H9 (cell line): ENCODE measurements around the gene SPEG. TPM values are rescaled to one million over a fixed set of nuclear protein-coding genes. Genes with fewer than 3 reads are reported as not detected.

ENCODE experiments used
- DNase-seq: peaks from one replicate; pipeline ENCODE4 v3.0.0-alpha.2; 2017
- H2AFZ ChIP-seq: one replicate; pipeline ENCODE4 v1.6.1; 2013; ENCODE audit warnings: mild to moderate bottlenecking, low read length, control low read depth, moderate library complexity
- H2AK5ac ChIP-seq: 2 replicates; pipeline ENCODE4 v1.6.1; 2013; ENCODE audit warnings: low read length, control low read depth, mixed read lengths; ENCODE audit not compliant: insufficient read length
- H2BK120ac ChIP-seq: one replicate; pipeline ENCODE4 v1.6.1; 2013; ENCODE audit warnings: low read depth, mild to moderate bottlenecking, low read length, control low read depth, inconsistent platforms; ENCODE audit not compliant: poor library complexity, severe bottlenecking
- H2BK12ac ChIP-seq: 2 replicates; pipeline ENCODE4 v1.6.1; 2013; ENCODE audit warnings: low read length, control low read depth, mixed read lengths, low read depth; ENCODE audit not compliant: insufficient read length
- H2BK15ac ChIP-seq: 2 replicates; pipeline ENCODE4 v1.6.1; 2013; ENCODE audit warnings: low read depth, low read length, control low read depth
- H2BK20ac ChIP-seq: one replicate; pipeline ENCODE4 v1.6.1; 2013; ENCODE audit warnings: low read depth, mild to moderate bottlenecking, low read length, control low read depth, inconsistent platforms; ENCODE audit not compliant: poor library complexity, severe bottlenecking
- H2BK5ac ChIP-seq: 2 replicates; pipeline ENCODE4 v1.6.1; 2013; ENCODE audit warnings: low read length, control low read depth, mixed read lengths; ENCODE audit not compliant: insufficient read length
- H3K14ac ChIP-seq: 2 replicates; pipeline ENCODE4 v1.6.1; 2013; ENCODE audit warnings: low read length, control low read depth; ENCODE audit not compliant: insufficient read depth
- H3K18ac ChIP-seq: 2 replicates; pipeline ENCODE4 v1.6.1; 2013; ENCODE audit warnings: low read depth, mild to moderate bottlenecking, mixed read lengths, low read length, control low read depth; ENCODE audit not compliant: insufficient read length
- H3K23ac ChIP-seq: 2 replicates; pipeline ENCODE4 v1.6.1; 2013; ENCODE audit warnings: low read length, control low read depth, mixed read lengths, low read depth; ENCODE audit not compliant: insufficient read length
- H3K23me2 ChIP-seq: 2 replicates; pipeline ENCODE4 v1.6.1; 2013; ENCODE audit warnings: low read depth, mild to moderate bottlenecking, mixed read lengths, low read length, control low read depth; ENCODE audit not compliant: insufficient read length, poor library complexity, severe bottlenecking
- H3K27ac ChIP-seq: 2 replicates; pipeline ENCODE4 v1.5.1; 2013; ENCODE audit warnings: low read length, control low read depth, mixed read lengths, low read depth; ENCODE audit not compliant: insufficient read length
- H3K27me3 ChIP-seq: 2 replicates; pipeline ENCODE4 v1.6.1; 2013; ENCODE audit warnings: low read length, control low read depth, inconsistent platforms; ENCODE audit not compliant: insufficient read depth
- H3K4ac ChIP-seq: 2 replicates; pipeline ENCODE4 v1.6.1; 2013; ENCODE audit warnings: low read depth, mild to moderate bottlenecking, control low read depth, inconsistent platforms, low read length, moderate library complexity
- H3K4me1 ChIP-seq: 2 replicates; pipeline ENCODE4 v1.6.1; 2013; ENCODE audit warnings: low read length, control low read depth, inconsistent platforms; ENCODE audit not compliant: insufficient read depth
- H3K4me2 ChIP-seq: 2 replicates; pipeline ENCODE4 v1.6.1; 2013; ENCODE audit warnings: low read length, control low read depth, mixed read lengths; ENCODE audit not compliant: insufficient read length, insufficient read depth
- H3K56ac ChIP-seq: 2 replicates; pipeline ENCODE4 v1.6.1; 2013; ENCODE audit warnings: low read depth, mild to moderate bottlenecking, mixed read lengths, low read length, control low read depth; ENCODE audit not compliant: insufficient read length
- H3K79me1 ChIP-seq: 2 replicates; pipeline ENCODE4 v1.6.1; 2013; ENCODE audit warnings: low read depth, mild to moderate bottlenecking, moderate library complexity, low read length, control low read depth, inconsistent platforms; ENCODE audit not compliant: insufficient read depth, poor library complexity, severe bottlenecking
- H3K79me2 ChIP-seq: 2 replicates; pipeline ENCODE4 v1.6.1; 2013; ENCODE audit warnings: low read length, control low read depth, inconsistent platforms; ENCODE audit not compliant: insufficient read depth
- H3K9ac ChIP-seq: 2 replicates; pipeline ENCODE4 v1.6.1; 2013; ENCODE audit warnings: low read length, control low read depth, mixed read lengths; ENCODE audit not compliant: insufficient read length; ENCODE audit errors: extremely low read depth
- H3K9me3 ChIP-seq: one replicate; pipeline ENCODE4 v1.6.1; 2013; ENCODE audit warnings: low read depth, low read length, inconsistent platforms; ENCODE audit not compliant: control insufficient read depth
- H3T11ph ChIP-seq: one replicate; pipeline ENCODE4 v1.6.1; 2013; ENCODE audit warnings: mild to moderate bottlenecking, low read length, control low read depth, inconsistent platforms
- H4K20me1 ChIP-seq: one replicate; pipeline ENCODE4 v1.6.1; 2013; ENCODE audit not compliant: control insufficient read depth, insufficient read length, insufficient read depth
- H4K5ac ChIP-seq: 2 replicates; pipeline ENCODE4 v1.6.1; 2013; ENCODE audit warnings: low read depth, mild to moderate bottlenecking, mixed read lengths, low read length, control low read depth; ENCODE audit not compliant: insufficient read length
- H4K8ac ChIP-seq: replicated peaks from 2 replicates; pipeline ENCODE4 v1.6.1; 2013; ENCODE audit warnings: low read length, control low read depth, mixed read lengths, low read depth; ENCODE audit not compliant: insufficient read length
- H4K91ac ChIP-seq: 2 replicates; pipeline ENCODE4 v1.6.1; 2013; ENCODE audit warnings: low read depth, mild to moderate bottlenecking, moderate library complexity, mixed read lengths, low read length, control low read depth; ENCODE audit not compliant: insufficient read length
- H3K27ac Mint-ChIP-seq, 3 experiments: 2 replicates in 2 of 3; 3 replicates in 1 of 3; pipeline ENCODE4 v1.8.0; 2020 to 2021; ENCODE audit warnings: mixed read lengths in 3 of 3, mild to moderate bottlenecking in 1 of 3, moderate library complexity in 1 of 3
- H3K27me3 Mint-ChIP-seq: 2 replicates; pipeline ENCODE4 v1.8.0; 2021; ENCODE audit warnings: low read depth, mild to moderate bottlenecking, moderate library complexity, mixed read lengths
- H3K36me3 Mint-ChIP-seq, 3 experiments: 2 replicates in 2 of 3; 3 replicates in 1 of 3; pipeline ENCODE4 v1.8.0; 2020 to 2021; ENCODE audit warnings: low read depth in 3 of 3, mixed read lengths in 3 of 3; ENCODE audit not compliant: insufficient read depth in 1 of 3
- H3K4me1 Mint-ChIP-seq, 2 experiments: 2 replicates each; pipeline ENCODE4 v1.8.0; 2020; ENCODE audit warnings: mixed read lengths in 2 of 2
- H3K4me3 Mint-ChIP-seq, 2 experiments: 2 replicates in 1 of 2; 3 replicates in 1 of 2; pipeline ENCODE4 v1.8.0; 2020 to 2021; ENCODE audit warnings: mild to moderate bottlenecking in 2 of 2, mixed read lengths in 2 of 2, moderate library complexity in 1 of 2
- H3K9me3 Mint-ChIP-seq, 2 experiments: 2 replicates in 1 of 2; 3 replicates in 1 of 2; pipeline ENCODE4 v1.8.0; 2020; ENCODE audit warnings: mild to moderate bottlenecking in 2 of 2, mixed read lengths in 2 of 2, moderate library complexity in 1 of 2
- WGBS: extraction: QIAGEN DNeasy Blood & Tissue Kit; methylation state at CpG from one replicate; pipeline ENCODE4 v1.1.7; 2013; ENCODE audit warnings: missing lambda C conversion rate, low lambda C conversion rate, mixed read lengths; ENCODE audit not compliant: insufficient read length; ENCODE audit errors: extremely low coverage; 5-methylcytosine and 5-hydroxymethylcytosine counted together
- total RNA-seq: library from RNA; stranded (reverse); gene quantifications from 2 replicates; pipeline ENCODE4 v1.2.1, GENCODE V29; 2021
- TF ChIP-seq, protein P1 (sequence below): fragments of 200-600 bp; sonication (generic); conservative IDR thresholded peaks from 3 replicates; pipeline ENCODE4 v1.8.0; 2021; ENCODE audit warnings: antibody characterized with exemption, mild to moderate bottlenecking

SPEG gene
- total RNA-seq, 1 experiment from 2014 or later: 23.7 TPM

DNA sequence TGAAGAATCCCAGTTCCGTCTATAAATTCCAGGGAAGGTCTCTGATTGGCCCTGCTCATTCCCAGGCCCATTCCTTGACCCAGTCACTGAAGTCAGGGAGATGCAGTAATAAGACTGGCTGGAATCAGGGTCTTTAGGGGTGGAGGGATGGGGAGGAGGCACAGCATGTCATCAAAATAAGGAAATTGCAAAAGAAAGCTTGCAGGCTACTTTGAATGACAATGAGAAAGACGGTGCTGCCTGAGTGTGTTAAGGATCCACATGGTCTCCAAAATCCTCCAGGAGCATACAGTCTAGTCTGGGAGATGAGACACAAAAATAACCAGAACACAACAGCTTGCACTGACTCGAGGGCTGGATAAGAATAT, 18.4 kb upstream of the SPEG start:
- peak; percentile 57 for DNase-seq
- H3K27me3 Mint-ChIP-seq: peaks cover 24% of the 10 kb centered on the region

More for the DNA sequence above, 18.4 kb upstream of the SPEG start:
- Histone ChIP-seq H2BK15ac (no peak overlapping the region), H3K23ac (no peak overlapping the region), H3K9me3 (no peaks in the 10 kb centered on the region), H2BK120ac (no peak overlapping the region), H2BK12ac (no peak overlapping the region), H3K9ac (no peak overlapping the region), H3K14ac (no peak overlapping the region), H3K18ac (no peak overlapping the region), H3K79me1 (no peaks in the 10 kb centered on the region), H3K4me2 (no peak overlapping the region), H4K5ac (no peak overlapping the region), H2AFZ (no peak overlapping the region), H2AK5ac (no peak overlapping the region), H4K8ac (no peak overlapping the region), H2BK5ac (no peak overlapping the region), H3K27ac (no peak overlapping the region), H3K23me2 (no peaks in the 10 kb centered on the region), H3K4ac (no peak overlapping the region), H2BK20ac (no peak overlapping the region), H3K4me1 (peaks cover 13% of the 10 kb centered on the region; the same call in 1 of the 2 replicates), H4K20me1 (no peaks in the 10 kb centered on the region), H3K56ac (no peak overlapping the region), H4K91ac (no peak overlapping the region), H3K27me3 (no peaks in the 10 kb centered on the region; the same call in 1 of the 2 replicates), H3K79me2 (no peaks in the 10 kb centered on the region), H3T11ph (no peak overlapping the region)
- Mint-ChIP-seq H3K9me3 (peaks cover 6 to 10% of the 10 kb centered on the region in 2 experiments; a peak in 4 of 5 replicates), H3K4me3 (no peak overlapping the region; a peak in 1 of 5 replicates), H3K4me1 (peaks cover 31 to 35% of the 10 kb centered on the region in 2 experiments), H3K36me3 (no peaks in the 10 kb centered on the region), H3K27ac (0 out of 7 replicates have a peak overlapping the region, but pooled peaks of 1 of the 3 experiments have one; percentile 67)
- TF ChIP-seq, protein P1, sequence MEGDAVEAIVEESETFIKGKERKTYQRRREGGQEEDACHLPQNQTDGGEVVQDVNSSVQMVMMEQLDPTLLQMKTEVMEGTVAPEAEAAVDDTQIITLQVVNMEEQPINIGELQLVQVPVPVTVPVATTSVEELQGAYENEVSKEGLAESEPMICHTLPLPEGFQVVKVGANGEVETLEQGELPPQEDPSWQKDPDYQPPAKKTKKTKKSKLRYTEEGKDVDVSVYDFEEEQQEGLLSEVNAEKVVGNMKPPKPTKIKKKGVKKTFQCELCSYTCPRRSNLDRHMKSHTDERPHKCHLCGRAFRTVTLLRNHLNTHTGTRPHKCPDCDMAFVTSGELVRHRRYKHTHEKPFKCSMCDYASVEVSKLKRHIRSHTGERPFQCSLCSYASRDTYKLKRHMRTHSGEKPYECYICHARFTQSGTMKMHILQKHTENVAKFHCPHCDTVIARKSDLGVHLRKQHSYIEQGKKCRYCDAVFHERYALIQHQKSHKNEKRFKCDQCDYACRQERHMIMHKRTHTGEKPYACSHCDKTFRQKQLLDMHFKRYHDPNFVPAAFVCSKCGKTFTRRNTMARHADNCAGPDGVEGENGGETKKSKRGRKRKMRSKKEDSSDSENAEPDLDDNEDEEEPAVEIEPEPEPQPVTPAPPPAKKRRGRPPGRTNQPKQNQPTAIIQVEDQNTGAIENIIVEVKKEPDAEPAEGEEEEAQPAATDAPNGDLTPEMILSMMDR: no peak
- WGBS: no CpG with 5 or more reads among the region's 3 CpGs
